ENCODE data around the gene GTF3A. TPM values are rescaled to one million over a fixed set of nuclear protein-coding genes. Genes with fewer than 3 reads are reported as not detected.

Gene GTF3A
- total RNA-seq, 2 experiments from 2014 or later: 242 to 251 TPM

GRCh38 chr13:27463500-27463899, 39.1 kb downstream of the GTF3A start:
- no peaks in the 10 kb centered on the region for H3K79me2 ChIP-seq (ENCODE audit: insufficient read depth, low read depth, low read length)
- H3K4me1 ChIP-seq (ENCODE audit: insufficient read depth, low read length, poor library complexity, severe bottlenecking): peaks cover 3% of the 10 kb centered on the region
- ChIA-PET CTCF (ENCODE audit: unreplicated experiment) (no interaction called here), POLR2A (interaction anchor here (1.2 kb wide), 1 partner anchor 12 kb away, joined by 6 read pairs; no protein-coding TSS in a partner anchor)
- no peaks in the 10 kb centered on the region for H4K20me1 ChIP-seq (ENCODE audit: insufficient read depth, low read length)
- intact Hi-C loops (cut with micrococcal nuclease; ENCODE audit: unreplicated experiment): no loop called here
- no peaks in the 10 kb centered on the region for H3K9me2 ChIP-seq (ENCODE audit: insufficient read depth, low read length)
- BruUV-seq (replicated peaks): no TSS peak
- no peak for DNase-seq (ENCODE audit: low spot score)
- no peak overlapping the region for H3K4me2 ChIP-seq (ENCODE audit: low read length)
- no peaks in the 10 kb centered on the region for H3K36me3 ChIP-seq (ENCODE audit: insufficient read depth, low read length)
- no peak overlapping the region for H3K4me3 ChIP-seq (ENCODE audit: low read depth, low read length, poor library complexity, severe bottlenecking)
- no peak overlapping the region for H2AFZ ChIP-seq (ENCODE audit: low read length)
- TF ChIP-seq CTCF (conservative IDR thresholded peaks at IDR 0.05; ENCODE audit: low read length) (no peak), EZH2phosphoT487 (IDR thresholded peaks at IDR 0.05; ENCODE audit: borderline replicate concordance, low read depth, low read length) (no peak)
- no peak overlapping the region for H3K27ac ChIP-seq (ENCODE audit: low read depth, low read length, poor library complexity, severe bottlenecking)
- no peaks in the 10 kb centered on the region for H3K9me3 ChIP-seq (ENCODE audit: low read length)

GRCh38 chr13:27465611-27466010, 41.2 kb downstream of the GTF3A start:
- peaks cover 3% of the 10 kb centered on the region for H3K4me1 ChIP-seq (ENCODE audit: insufficient read depth, low read length, poor library complexity, severe bottlenecking)
- POLR2A ChIA-PET: interaction anchor here (1.2 to 1.7 kb wide), 3 partner anchors 10 to 14 kb away, joined by 3 to 10 read pairs (median 9); no protein-coding TSS in a partner anchor
- H3K27ac ChIP-seq (ENCODE audit: low read depth, low read length, poor library complexity, severe bottlenecking): no peak overlapping the region
- H2AFZ ChIP-seq (ENCODE audit: low read length): no peak overlapping the region
- no peaks in the 10 kb centered on the region for H4K20me1 ChIP-seq (ENCODE audit: insufficient read depth, low read length)
- no TSS peak for BruUV-seq (replicated peaks)
- CTCF ChIA-PET (ENCODE audit: unreplicated experiment): interaction anchor here (0.5 to 2.1 kb wide), 2 partner anchors 10 to 347 kb away, joined by 3 to 4 read pairs; no protein-coding TSS in a partner anchor
- H3K9me2 ChIP-seq (ENCODE audit: insufficient read depth, low read length): no peaks in the 10 kb centered on the region
- H3K4me2 ChIP-seq (ENCODE audit: low read length): no peak overlapping the region
- H3K4me3 ChIP-seq (ENCODE audit: low read depth, low read length, poor library complexity, severe bottlenecking): no peak overlapping the region
- intact Hi-C loops (cut with micrococcal nuclease; ENCODE audit: unreplicated experiment): no loop called here
- TF ChIP-seq CTCF (conservative IDR thresholded peaks at IDR 0.05; ENCODE audit: low read length): no peak
- no peak for TF ChIP-seq EZH2phosphoT487 (IDR thresholded peaks at IDR 0.05; ENCODE audit: borderline replicate concordance, low read depth, low read length)
- no peaks in the 10 kb centered on the region for H3K79me2 ChIP-seq (ENCODE audit: insufficient read depth, low read depth, low read length)
- DNase-seq (ENCODE audit: low spot score): no peak
- no peaks in the 10 kb centered on the region for H3K9me3 ChIP-seq (ENCODE audit: low read length)
- no peaks in the 10 kb centered on the region for H3K36me3 ChIP-seq (ENCODE audit: insufficient read depth, low read length)

GRCh38 chr13:27466513-27466912, 42.1 kb downstream of the GTF3A start:
- no peak overlapping the region for H3K4me2 ChIP-seq (ENCODE audit: low read length)
- peaks cover 3% of the 10 kb centered on the region for H3K4me1 ChIP-seq (ENCODE audit: insufficient read depth, low read length, poor library complexity, severe bottlenecking)
- H3K4me3 ChIP-seq (ENCODE audit: low read depth, low read length, poor library complexity, severe bottlenecking): no peak overlapping the region
- DNase-seq (ENCODE audit: low spot score): no peak
- TF ChIP-seq CTCF (conservative IDR thresholded peaks at IDR 0.05; ENCODE audit: low read length) (no peak), EZH2phosphoT487 (IDR thresholded peaks at IDR 0.05; ENCODE audit: borderline replicate concordance, low read depth, low read length) (no peak)
- no peaks in the 10 kb centered on the region for H3K79me2 ChIP-seq (ENCODE audit: insufficient read depth, low read depth, low read length)
- H3K9me3 ChIP-seq (ENCODE audit: low read length): no peaks in the 10 kb centered on the region
- ChIA-PET CTCF (ENCODE audit: unreplicated experiment) (interaction anchor here (2.1 kb wide), 1 partner anchor 11 kb away, joined by 4 read pairs; no protein-coding TSS in a partner anchor), POLR2A (interaction anchor here (1.2 to 1.7 kb wide), 4 partner anchors 11 to 15 kb away, joined by 3 to 10 read pairs (median 6); no protein-coding TSS in a partner anchor)
- H3K9me2 ChIP-seq (ENCODE audit: insufficient read depth, low read length): no peaks in the 10 kb centered on the region
- BruUV-seq (replicated peaks): no TSS peak
- peak overlapping the region; percentile 13; the same call in 1 of the 2 replicates for H2AFZ ChIP-seq (ENCODE audit: low read length)
- intact Hi-C loops (cut with micrococcal nuclease; ENCODE audit: unreplicated experiment): no loop called here
- no peaks in the 10 kb centered on the region for H4K20me1 ChIP-seq (ENCODE audit: insufficient read depth, low read length)
- H3K36me3 ChIP-seq (ENCODE audit: insufficient read depth, low read length): no peaks in the 10 kb centered on the region
- H3K27ac ChIP-seq (ENCODE audit: low read depth, low read length, poor library complexity, severe bottlenecking): no peak overlapping the region
